Measurements from ENCODE around the gene ELFN1.

DNA sequence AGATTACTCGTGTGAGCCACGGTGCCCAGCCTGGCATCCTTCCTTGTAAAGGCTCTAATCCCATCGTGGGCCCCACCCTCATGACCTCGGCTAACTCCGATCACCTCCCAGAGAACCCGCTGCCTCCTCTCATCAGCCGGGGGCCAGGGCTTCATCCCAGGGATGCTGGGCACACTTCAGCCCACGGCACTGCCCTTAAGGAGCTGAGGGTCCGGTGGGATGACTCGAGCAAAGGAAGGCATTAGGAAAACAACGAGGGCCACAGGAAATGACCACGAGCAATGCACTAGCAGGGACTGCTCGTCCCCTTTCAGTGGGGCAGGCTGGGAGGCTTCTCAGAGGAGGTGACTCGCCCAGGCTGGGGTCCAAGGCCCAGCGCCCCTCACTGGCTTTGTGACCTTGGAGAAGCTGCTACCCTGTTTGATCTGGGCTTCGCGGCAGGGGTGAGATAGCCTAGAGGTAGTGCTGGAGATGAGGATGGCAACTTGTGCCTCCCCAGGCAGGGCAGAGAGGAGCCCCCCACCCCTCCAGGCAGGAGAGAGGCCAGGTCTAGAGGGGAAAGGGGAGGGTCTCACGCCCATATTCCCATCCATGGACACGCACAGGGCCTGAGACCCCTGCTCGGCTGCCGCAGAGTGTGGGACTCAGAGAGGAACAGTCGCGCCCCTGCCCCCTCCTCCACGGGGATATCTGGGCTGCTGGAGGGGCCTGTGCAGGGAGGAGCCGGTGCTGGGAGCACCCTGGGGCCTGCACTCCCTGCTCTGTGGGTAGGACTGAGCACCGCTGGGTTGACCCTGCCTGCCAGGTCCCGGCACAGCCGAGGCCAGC, 26.8 kb downstream of the ELFN1 start:
- TF ChIP-seq, protein P1, sequence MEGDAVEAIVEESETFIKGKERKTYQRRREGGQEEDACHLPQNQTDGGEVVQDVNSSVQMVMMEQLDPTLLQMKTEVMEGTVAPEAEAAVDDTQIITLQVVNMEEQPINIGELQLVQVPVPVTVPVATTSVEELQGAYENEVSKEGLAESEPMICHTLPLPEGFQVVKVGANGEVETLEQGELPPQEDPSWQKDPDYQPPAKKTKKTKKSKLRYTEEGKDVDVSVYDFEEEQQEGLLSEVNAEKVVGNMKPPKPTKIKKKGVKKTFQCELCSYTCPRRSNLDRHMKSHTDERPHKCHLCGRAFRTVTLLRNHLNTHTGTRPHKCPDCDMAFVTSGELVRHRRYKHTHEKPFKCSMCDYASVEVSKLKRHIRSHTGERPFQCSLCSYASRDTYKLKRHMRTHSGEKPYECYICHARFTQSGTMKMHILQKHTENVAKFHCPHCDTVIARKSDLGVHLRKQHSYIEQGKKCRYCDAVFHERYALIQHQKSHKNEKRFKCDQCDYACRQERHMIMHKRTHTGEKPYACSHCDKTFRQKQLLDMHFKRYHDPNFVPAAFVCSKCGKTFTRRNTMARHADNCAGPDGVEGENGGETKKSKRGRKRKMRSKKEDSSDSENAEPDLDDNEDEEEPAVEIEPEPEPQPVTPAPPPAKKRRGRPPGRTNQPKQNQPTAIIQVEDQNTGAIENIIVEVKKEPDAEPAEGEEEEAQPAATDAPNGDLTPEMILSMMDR (IDR thresholded peaks at IDR 0.05): no peak
- TF ChIP-seq POLR2A (IDR thresholded peaks at IDR 0.05): no peak
